GM19025 (cell line): Measurements from ENCODE around the gene BCL2.

ENCODE experiments used
- ATAC-seq: cut with Tn5 transposase; IDR thresholded peaks from one replicate; pipeline ENCODE4 v1.9.1; 2021; ENCODE audit warnings: mild to moderate bottlenecking, low read depth, moderate library complexity; ENCODE audit not compliant: unreplicated experiment

BCL2 gene

GRCh38 chr18:63290166-63290820, 29.3 kb downstream of the BCL2 start:
- ATAC-seq, result no peak

- no peak for ATAC-seq
Measured at GRCh38 chr18:63288311-63288710, 31.3 kb downstream of the BCL2 start.

GRCh38 chr18:63287691-63288220, 31.8 kb downstream of the BCL2 start:
- no peak for ATAC-seq

- ATAC-seq, result no peak
Measured at GRCh38 chr18:63286926-63287325, 32.6 kb downstream of the BCL2 start.

GRCh38 chr18:63284827-63285733, 34.5 kb downstream of the BCL2 start:
- peak; percentile 97 for ATAC-seq

- no peak for ATAC-seq
Measured at GRCh38 chr18:63284173-63284799, 35.3 kb downstream of the BCL2 start.

- no peak for ATAC-seq
Measured at GRCh38 chr18:63283305-63284094, 36.1 kb downstream of the BCL2 start.

GRCh38 chr18:63282793-63283192, 36.8 kb downstream of the BCL2 start:
- ATAC-seq, result no peak

GRCh38 chr18:63273222-63273927, 46.2 kb downstream of the BCL2 start:
- ATAC-seq, result no peak

- ATAC-seq, result no peak
Measured at GRCh38 chr18:63272638-63273037, 46.9 kb downstream of the BCL2 start.

- no peak for ATAC-seq
Measured at GRCh38 chr18:63271881-63272299, 47.7 kb downstream of the BCL2 start.

GRCh38 chr18:63271148-63271547, 48.4 kb downstream of the BCL2 start:
- ATAC-seq, result no peak

GRCh38 chr18:63267975-63268721, 51.4 kb downstream of the BCL2 start:
- peak; percentile 68 for ATAC-seq

- ATAC-seq, result no peak
Measured at GRCh38 chr18:63266888-63267790, 52.4 kb downstream of the BCL2 start.

GRCh38 chr18:63265326-63265725, 54.2 kb downstream of the BCL2 start:
- no peak for ATAC-seq

GRCh38 chr18:63264871-63265270, 54.7 kb downstream of the BCL2 start:
- no peak for ATAC-seq

GRCh38 chr18:63263444-63263843, 56.1 kb downstream of the BCL2 start:
- ATAC-seq, result no peak
